DMS53 treated with DMSO at 0.1 percent for 48 hours (cell line): ENCODE measurements around the gene WBP4.
"Not testable (repeated sequence)": the region's sequence is repeated elsewhere in the genome, so short reads cannot be mapped to it uniquely, and the experiment has no call there.

ENCODE experiments used
- DNase-seq: peaks from one replicate; lab custom pipeline; 2025; ENCODE audit not compliant: unreplicated experiment; lab: John Stamatoyannopoulos, UW

The WBP4 gene, protein sequence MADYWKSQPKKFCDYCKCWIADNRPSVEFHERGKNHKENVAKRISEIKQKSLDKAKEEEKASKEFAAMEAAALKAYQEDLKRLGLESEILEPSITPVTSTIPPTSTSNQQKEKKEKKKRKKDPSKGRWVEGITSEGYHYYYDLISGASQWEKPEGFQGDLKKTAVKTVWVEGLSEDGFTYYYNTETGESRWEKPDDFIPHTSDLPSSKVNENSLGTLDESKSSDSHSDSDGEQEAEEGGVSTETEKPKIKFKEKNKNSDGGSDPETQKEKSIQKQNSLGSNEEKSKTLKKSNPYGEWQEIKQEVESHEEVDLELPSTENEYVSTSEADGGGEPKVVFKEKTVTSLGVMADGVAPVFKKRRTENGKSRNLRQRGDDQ

DNA sequence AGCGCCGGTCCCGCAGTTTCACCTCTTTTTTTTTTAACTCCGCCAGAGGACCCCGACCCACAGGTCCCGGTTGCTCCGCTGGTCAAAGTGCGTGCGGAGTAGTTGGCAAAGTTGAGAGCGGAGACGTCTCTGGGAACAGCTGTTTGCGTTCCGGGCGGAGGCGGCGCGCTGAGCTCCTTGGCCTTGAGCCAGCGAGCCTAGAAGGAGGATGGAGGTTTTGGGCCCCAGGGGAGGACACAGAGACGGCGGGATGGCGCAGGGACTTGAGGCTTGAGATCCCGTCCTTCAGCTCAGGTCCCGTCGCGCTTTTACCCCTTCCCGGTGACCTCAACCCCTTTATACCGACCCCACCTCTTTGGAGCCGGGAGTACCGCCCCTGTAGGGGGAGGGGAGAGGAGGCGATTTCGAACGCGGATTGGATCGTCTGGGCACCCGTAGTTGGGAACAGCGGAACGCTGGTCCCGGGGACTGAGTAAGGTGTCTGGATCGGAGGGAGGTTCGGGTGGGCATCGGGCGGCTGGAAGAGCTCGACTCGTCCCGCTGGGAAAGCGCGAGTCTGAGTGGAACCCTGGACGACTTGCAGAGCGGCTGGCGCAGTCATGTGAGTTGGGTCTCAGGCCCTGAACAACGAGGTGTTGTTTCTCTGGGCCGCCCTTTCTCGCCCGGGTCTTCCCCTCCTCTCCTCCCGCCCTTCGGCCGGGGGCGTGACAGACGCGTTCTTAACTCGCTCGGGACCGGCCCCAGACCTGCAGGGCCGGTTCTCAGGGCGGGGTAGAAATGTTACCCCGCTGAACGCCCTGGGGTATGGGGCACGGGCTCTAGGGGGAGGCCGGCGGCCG lies at the start of gene WBP4:
TSS of gene WBP4 (plus strand) at position 435 of the 839 bp plus-strand sequence. CDS start at position 600, 165 bp downstream.
- peak; percentile 75 for DNase-seq

DNA sequence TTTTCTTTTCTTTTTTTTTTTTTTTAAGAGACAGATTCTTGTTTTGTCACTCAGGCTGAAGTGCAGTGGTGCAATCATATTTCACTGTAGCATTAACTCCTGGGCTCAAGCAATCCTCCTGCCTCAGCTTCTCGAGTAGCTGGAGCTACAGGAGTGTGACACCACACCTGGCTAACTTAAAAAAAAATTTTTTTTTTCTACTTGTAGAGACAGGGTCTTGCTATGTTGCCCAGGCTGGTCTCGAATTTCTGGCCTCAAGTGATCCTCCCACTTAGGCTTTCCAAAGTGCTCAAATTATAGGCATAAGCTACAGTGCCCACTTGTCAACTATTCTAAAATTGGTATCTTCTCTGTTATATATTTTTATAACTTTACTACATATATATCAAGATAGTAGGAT lies 48.8 kb upstream of the WBP4 start:
- no peak for DNase-seq

DNA sequence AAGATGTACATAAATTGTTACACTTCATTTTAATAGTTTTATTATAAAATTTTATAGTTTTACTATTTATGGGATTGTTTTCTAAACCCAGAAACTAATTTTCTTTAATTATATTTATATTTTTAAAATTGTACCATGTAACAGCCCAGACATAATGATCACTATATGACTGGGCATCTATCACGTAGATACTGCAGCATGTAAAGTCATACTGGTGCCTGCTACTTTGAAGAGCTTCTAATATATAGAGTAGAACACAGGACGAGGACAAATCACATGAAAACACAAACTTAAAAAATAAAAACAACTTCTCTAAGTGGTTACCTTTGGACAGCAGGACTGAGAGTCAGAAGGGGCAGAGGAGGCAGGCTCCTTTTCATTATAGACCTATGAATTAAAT lies 47.5 kb upstream of the WBP4 start:
- no peak for DNase-seq

DNA sequence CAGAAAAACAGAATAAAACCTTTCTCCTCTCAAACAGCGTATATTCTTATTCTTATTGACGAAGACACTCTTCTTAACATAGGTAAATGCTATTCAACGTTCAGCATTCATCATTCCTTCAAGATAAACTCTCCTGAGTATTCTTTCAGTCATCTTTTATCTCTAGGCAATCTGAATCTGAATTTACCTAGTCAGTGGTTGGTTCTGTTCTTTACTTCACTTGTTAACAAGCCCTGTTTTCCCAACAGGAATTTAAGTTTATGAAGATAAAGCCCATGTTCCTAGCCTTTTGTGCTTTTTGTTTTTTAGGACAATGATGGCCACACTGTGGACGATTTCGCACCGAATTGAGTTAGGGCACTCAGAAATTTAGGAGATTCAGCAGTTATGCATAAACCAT lies 45.4 kb upstream of the WBP4 start:
- DNase-seq = no peak

DNA sequence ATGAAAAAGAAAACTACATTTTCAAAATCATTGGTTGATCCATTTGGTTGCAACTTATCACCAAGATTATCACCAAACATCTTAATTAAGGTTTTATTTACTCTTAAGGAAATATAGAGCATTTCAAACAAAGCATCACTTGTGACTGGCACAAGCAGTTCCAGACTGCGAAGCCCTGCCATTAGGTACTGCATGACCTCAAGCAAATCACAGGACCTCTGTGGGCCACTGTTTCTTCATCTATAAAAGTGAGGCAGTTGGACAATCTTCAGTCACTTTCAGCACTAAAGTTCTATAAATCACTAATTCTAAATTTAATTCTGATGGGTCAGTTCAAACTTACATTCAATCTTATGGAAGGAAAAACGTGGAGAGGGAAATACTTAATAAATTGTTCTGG lies 44.1 kb upstream of the WBP4 start:
- no peak for DNase-seq

DNA sequence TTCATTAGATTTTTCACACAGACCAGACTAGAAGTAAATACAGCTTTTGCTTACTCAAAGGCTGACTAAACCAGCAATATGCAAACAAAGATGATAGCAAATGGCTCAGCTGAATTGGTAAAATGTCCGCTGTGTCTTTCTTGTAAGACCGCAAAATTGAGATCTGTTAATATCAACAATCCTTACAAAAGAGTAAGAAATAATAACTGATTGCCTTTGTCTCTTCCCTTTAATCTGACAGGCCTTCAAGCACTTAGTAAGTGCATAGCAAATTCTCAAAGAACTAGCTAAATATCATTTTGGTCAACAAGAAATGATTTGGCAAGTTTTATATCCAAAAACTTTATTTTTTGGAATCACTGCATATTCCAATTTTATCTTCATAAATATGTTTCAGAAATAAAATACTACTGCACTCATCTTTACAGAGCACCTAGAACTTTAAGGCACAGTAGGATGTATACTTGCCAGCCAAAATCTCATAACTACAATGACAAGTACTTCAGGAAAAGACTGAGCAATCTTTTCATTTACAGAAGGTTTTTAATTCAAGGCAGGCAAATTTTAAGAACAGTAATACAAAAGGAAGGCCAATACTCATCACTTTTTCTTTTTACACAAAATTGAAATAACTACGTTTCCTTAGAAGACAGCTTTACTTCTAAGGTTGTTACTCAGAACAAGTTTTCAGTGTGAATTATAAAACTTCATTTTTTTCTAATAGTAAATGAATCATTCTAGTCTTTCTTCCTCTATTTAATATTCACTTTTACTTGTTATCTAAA lies 43.3 kb upstream of the WBP4 start:
- DNase-seq = peak; percentile 47

DNA sequence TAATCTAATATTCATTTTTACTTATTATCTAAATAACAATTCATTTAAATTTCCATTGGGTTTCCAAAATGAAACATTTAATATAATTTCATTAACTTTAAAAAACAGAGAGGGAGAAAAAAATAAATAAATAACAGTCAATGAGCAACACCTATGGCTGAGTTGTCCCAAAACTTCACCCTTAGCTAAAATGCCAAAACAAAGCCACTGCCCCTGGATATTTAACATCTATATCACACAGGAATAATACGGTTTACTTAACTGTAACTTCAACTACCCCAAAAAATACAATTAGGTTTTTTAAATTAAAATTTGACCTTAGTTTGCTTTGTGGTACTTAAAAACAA lies 42.7 kb upstream of the WBP4 start:
- DNase-seq = no peak

DNA sequence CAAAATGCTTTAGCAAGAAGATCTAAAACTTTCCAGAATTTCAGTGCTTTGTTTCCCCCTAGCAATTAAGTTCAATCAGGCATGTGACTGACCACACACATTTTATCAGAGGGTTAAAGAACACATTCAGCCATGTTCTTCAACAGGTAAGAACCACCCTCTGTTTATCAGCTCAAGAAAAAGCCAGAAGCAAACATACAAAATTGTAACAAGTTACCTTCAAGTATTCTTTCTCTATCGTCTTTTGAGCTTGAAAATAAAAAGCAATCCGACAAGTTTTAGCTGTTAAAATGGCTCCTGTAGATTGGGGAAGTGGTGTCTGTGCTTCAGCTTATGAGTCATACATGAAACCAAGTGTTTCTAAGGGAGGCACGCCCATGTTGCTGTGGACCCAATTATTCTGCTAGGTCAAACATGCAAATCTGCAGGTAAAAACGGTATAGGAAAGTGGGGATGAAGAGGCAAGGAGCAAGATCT lies 42.3 kb upstream of the WBP4 start, which contains the start of gene ELF1:
TSS of gene ELF1 (minus strand) at position 306 of the 477 bp plus-strand sequence. CDS start 37,262 bp downstream, outside the sequence.
- DNase-seq = peak; percentile 71

DNA sequence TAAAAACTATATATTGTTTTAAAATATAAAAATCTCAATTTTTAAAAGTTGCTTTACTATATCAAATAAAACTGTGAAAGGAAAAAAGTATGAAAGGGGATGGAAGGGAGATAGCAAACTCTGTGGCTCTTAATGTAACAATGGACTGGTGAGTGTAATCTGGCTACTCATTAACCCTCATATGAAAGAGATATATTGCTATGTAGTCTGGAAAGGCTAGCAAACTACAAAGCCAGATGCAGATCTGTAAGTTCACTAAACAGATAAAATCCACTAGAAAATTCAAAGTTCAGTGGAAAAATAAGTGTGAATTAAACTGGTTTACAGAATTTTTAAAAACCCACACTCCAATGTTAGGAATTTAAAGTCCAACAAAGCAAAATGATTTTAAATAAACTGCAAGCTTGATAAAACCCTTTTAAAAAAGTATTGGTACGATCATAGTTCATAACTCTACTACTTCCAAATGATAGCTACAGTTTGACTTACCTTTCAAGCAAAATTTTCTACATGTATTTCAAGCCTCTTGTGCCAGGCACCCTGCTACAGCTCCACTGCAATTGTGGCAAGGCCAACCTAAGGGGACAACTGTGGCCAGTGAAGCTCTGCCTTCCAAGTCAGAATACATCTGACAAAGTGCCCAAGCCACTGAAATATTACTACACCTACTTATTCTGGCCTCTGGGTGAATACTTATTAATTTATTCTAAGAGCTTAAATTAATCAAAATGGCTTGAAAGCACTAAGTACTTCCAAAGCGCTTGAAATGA lies 41.5 kb upstream of the WBP4 start:
- DNase-seq = peak; percentile 70

DNA sequence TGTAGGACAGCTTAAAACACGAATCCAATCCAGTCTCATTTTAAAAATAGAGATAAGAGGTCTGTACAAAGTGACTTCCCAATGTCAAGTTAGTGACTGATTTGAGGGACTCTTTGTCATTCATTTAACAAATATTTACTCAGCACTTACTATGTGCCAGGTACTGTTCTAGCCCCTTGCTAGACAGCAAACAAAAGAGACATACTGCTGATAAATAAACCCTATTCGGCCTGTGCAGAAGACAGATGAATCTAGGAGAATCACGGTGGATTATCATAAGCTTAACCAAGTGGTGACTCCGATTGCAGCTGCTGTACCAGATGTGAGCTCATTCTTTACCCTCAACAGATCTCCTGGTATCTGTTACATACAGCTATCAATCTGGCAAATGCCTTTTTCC lies 35.8 kb upstream of the WBP4 start:
- DNase-seq = peak; percentile 44

DNA sequence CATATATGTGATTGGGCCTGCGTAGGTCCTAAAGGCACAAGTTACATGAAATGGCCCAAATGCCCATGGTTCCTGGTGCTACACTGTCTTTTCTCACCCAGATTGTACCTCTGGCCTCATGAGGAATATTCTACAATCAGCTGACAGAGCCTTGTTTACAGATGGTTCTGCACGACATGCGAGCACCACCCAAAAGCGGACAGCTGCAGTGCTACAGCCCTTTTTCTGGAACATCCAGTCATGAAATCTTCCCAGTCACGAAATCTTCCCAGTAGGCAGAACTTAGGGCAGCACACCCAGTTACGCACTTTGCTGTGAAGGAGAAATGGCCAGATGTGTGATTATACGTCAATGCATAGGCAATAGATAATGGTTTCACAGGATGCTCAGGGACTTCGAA lies 34.5 kb upstream of the WBP4 start:
- DNase-seq = no peak

DNA sequence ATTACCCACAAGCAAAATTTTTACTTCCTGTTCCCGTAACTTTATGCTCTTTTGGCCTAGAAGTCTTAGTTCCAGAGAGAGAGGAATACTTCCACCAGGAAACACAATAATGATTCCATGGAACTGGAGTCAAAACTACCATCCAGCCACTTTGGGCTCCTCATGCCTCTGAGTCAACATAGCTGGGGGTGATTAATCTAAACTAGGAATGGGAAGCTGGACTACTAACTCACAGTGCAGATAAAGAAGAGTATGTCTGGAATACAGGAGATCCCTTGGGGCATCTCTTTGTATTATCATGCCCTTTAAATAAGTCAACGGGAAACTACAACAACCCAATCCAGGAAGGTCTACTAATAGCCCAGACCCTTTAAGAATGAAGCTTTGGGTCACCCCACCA lies 33.3 kb upstream of the WBP4 start:
- no peak for DNase-seq

DNA sequence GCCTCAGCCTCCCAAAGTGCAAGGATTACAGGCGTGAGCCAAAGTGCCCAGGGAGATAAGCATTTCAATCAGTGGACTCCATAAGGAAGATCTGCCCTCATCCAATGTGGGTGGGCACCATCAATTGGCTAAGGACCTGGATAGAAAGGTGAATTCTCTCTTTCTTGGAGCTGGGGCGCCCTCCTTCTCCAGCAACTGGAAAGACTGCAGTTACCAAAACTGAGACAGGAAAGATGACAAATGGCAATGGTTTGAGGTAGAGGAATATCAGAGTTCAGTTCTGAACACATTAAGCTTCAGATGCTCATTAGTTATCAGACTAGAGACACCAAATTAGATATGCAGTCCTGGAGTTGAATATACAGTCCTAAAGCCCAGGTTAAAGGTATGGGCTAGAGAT lies 31.7 kb upstream of the WBP4 start:
- DNase-seq = no peak

DNA sequence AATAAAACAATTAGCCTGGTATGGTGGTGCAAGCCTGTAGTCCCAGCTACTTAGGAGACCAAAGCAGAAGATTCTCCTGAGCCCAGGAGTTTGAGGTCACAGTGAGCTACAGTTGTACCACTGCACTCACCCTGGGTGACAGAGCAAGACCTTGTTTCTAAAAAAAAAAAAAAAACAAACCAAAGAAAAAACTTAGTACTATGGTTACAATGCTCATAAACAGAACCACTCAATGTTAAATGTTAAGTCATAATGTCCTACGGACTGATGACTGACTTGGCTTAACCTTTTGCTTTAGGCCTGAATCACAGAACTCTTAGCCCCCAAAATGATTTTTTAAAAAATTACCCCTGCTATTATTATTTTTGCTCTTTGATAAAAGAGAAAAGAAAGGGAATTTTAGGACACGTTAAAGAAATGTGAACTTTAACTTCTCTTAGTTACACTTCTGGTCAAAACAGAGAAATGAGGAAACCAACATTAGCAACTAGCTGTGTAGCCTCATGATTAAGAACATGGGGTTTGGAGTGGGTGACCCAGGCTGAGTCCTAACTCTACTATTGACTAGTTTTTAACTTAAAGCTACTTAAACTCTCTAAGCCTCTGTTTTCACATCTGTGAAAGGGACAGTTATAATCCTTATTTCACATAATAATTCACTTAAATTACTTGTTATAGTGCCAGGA lies 28.5 kb upstream of the WBP4 start:
- no peak for DNase-seq

DNA sequence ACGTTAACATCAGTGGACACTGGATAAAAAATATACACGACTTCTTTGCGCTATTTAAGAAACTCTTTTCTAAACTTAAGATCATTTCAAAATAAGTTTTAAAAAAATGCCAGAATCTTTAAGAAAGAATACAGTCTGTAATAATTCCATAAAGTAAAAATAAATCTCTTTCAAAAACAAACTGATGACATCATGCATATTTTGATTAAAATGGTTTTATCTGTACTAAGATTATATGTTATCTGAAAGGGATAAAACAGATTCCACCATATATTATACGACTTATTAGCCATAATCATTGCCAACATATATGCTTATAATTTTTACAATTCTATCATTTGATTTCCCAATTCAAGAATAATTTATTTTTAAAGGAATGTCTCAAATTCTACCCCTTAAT lies 26.9 kb upstream of the WBP4 start:
- DNase-seq = no peak

DNA sequence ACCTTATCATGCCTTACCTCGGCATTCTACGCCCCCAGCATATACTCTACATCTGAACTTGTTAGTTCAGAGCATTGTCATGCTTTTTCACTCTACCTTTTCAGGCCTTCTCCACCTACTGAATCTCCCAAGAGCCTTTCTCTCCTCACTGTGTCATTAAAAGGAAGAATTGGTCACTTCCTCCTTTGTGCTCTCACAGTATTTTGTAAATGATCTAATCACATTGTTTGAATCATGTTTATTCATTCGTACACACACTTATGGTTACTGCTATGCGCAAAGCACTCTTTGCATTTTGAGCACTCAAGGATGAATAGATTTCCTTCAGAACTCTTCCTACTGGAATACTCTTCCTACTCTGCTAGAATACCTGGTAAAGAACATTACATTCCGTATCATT lies 26.4 kb upstream of the WBP4 start:
- no peak for DNase-seq

DNA sequence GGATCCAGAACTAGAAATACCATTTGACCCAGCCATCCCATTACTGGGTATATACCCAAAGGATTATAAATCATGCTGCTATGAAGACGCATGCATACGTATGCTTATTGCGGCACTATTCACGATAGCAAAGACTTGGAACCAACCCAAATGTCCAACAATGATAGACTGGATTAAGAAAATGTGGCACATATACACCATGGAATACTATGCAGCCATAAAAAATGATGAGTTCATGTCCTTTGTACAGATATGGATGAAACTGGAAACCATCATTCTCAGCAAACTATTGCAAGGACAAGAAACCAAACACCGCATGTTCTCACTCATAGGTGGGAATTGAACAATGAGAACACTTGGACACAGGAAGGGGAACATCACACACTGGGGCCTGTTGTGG lies 24.8 kb upstream of the WBP4 start:
- DNase-seq = not testable (repeated sequence)

DNA sequence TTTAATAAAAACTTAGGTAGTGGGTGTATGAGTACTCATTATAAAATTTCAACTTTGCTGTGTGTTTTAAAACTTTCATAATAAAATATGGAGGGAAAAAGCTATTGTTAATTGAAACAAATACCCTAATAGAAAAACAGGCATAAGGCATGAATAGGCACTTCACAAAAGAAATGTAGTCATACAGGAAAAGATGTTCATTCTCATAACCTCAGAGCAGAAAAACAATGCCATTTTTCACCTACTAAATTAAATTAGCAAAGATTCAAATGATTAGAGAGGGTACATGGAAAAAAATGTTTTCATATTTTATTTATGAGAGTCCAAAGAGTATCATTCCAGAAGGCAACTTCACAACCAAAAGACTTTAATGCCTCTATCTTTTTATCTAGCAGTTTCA lies 21.6 kb upstream of the WBP4 start:
- DNase-seq = no peak

DNA sequence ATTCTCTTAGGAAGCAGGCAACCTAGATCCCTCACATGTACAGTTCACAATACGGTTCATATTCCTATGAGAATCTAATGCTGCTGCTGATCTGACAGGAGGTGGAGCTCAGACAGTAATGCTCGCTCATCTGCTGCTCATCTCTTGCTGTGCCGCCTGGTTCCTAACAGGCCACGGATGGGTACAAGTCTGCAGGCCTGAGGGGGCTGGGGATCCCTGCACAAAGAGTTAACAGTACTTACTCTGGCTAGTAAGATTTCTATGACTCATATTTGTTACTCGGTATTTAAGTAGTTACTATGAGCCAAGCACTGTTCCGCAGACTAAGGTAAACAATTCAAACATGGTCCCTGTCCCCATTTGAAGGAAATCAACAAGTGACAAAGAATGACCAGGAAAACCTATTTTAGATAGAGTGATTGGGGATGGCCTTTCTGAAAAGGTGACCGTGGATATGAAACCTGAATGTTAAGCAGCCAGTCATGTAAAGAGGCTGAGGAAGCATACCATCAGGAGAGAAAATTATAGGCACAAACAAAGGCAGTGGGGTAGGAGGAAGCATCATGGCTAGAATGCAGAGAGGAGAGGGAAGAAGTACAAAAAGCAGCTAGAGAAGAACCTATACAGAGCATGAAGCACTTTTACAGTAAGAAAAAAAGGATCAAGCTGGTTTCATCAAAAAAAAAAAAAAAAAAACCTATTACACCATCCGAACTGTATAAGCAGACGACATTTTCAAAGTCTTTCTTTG lies 20.6 kb upstream of the WBP4 start:
- no peak for DNase-seq
